G401 (cell line): Measurements from ENCODE around the gene HAPLN2. TPM values are rescaled to one million over a fixed set of nuclear protein-coding genes. Genes with fewer than 3 reads are reported as not detected.

ENCODE experiments used
- DNase-seq: peaks from one replicate; pipeline ENCODE4 v3.0.0-alpha.2; 2015; ENCODE audit warnings: low spot score
- in situ Hi-C: cut with HindIII; loops from 2 replicates; pipeline ENCODE4 v1.10.0; 2016; ENCODE audit warnings: low sequenced_read_pairs, mixed read lengths
- total RNA-seq: library from RNA; depleted of rRNA; stranded (reverse); fragments of >200 nt; shearing (Covaris generic); gene quantifications from 2 replicates; pipeline ENCODE4 v1.2.3, GENCODE V29; 2014; rRNA removed

Gene HAPLN2
- total RNA-seq, 1 experiment from 2014 or later = 0.44 TPM

DNA sequence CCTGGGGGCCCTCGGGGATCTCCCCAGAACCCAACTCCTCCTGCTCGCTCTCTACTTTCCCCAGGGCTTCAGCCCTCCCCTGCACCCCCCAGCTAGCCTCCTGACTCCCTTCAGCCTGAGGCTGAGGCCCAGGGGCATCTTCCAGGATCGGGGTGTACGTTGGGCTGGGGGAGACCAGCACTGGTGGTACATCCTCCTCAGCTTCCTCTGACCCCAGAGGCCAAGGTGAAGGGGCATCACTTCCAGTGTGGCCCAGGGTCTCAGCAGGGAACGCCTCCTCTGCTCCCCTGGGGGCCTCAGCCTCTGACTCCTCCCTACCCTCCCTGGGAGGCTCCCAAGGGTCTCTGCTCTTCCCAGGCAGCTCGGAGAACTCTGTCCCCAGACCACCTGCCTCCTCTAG lies 51.1 kb downstream of the HAPLN2 start:
- in situ Hi-C loops = no loop called here
- DNase-seq = no peak

DNA sequence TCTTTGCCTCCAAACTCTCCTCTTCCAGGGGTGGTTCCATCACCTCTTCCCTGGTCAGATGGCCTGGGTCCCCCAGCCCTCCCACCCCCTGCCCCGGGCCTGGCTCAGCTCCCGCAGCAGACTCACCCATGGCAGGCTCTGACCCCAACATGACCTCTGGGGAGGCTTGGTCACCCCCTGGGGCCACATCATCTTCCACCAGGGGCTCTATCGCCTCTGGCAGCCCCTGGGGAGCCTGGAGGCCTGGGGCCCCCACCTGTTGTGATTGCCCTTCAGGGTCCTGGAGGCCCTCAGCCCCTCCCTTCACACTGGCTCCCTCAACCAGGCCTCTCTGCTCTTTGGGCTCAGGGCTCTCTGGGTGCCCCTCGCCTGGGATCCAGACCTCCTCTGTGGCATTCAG lies 51.6 kb downstream of the HAPLN2 start:
- DNase-seq = no peak
- in situ Hi-C loops = no loop called here

- in situ Hi-C loops = no loop called here
- DNase-seq = no peak
These were observed 52.6 kb downstream of the HAPLN2 start for GRCh38 chr1:156671804-156672203.

DNA sequence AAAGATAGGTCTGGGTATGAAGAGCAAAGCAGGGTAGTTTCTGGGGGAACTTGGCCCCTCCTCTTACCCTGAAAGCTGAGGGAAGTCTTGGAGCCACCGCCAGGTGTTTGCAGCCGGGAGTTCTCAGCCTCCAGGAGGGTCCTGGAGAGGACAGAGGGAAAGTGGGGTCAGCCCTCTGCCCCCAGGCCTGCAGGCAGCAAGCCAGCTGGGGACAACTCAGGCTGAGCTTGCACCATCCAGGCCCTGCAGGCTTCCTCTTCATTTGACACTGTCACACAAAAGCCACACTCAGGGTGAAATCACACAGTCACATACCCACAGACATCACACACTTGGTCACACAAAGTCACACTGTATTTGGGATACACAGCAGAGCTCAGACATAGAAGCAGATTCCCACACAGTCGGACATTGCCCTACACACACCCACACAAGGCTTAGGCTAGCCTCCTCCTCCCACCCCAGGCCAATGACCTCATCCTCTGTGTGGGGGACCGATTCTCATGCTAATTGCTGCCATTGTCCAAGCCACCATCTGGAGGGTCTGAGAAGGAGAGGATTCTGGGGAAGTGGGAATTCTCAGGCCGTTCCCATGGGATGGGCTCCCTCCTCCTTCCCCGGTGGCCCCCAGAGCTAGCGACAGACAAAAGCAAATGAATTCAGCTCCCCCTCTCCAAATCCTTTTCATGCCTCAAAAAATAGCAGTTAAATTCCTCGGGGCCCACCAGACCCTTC lies 54.3 kb downstream of the HAPLN2 start:
- DNase-seq = no peak

More for the DNA sequence above, 54.3 kb downstream of the HAPLN2 start:
- in situ Hi-C loops = no loop called here

Other genes with a start within 250 kb of the HAPLN2 start
- 5.5 and 7.3 TPM in 2 replicates for gene MEF2D, start 118.6 kb upstream of the HAPLN2 start, total RNA-seq
- gene IQGAP3, start 46.9 kb upstream of the HAPLN2 start, total RNA-seq = 13.4 and 16.9 TPM in 2 replicates
- not detected in 2 replicates for gene TTC24, start 39.7 kb upstream of the HAPLN2 start, total RNA-seq
- 103 and 112 TPM in 2 replicates for gene NAXE, start 27.6 kb upstream of the HAPLN2 start, total RNA-seq
- 13.7 and 25.4 TPM in 2 replicates for gene GPATCH4, start 17.9 kb upstream of the HAPLN2 start, total RNA-seq
- gene BCAN, start 22.7 kb downstream of the HAPLN2 start, total RNA-seq = 23.9 and 30.9 TPM in 2 replicates
- 170 and 183 TPM in 2 replicates for gene NES, start 58.0 kb downstream of the HAPLN2 start, total RNA-seq
- gene CRABP2, start 86.2 kb downstream of the HAPLN2 start, total RNA-seq = 1,143 and 1,168 TPM in 2 replicates
- 24.6 and 54.8 TPM in 2 replicates for gene METTL25B, start 109.1 kb downstream of the HAPLN2 start, total RNA-seq
- gene ISG20L2, start 109.4 kb downstream of the HAPLN2 start, total RNA-seq = 29.8 and 31.9 TPM in 2 replicates
- gene MRPL24, start 121.7 kb downstream of the HAPLN2 start, total RNA-seq = 34.2 and 88.7 TPM in 2 replicates
- gene HDGF, start 132.3 kb downstream of the HAPLN2 start, total RNA-seq = 481 and 510 TPM in 2 replicates
- 45.4 and 51.1 TPM in 2 replicates for gene PRCC, start 148.1 kb downstream of the HAPLN2 start, total RNA-seq
- gene SH2D2A, start 197.4 kb downstream of the HAPLN2 start, total RNA-seq = 1.8 and 2.4 TPM in 2 replicates
- not detected in 2 replicates for gene INSRR, start 239.7 kb downstream of the HAPLN2 start, total RNA-seq
- 0.81 and 1.2 TPM in 2 replicates for gene NTRK1, start 241.4 kb downstream of the HAPLN2 start, total RNA-seq